Caco-2 (cell line): ENCODE measurements around the gene GPC6. TPM values are rescaled to one million over a fixed set of nuclear protein-coding genes. Genes with fewer than 3 reads are reported as not detected.

Experiments
- BruUV-seq: library from RNA; stranded (reverse); fragments of 400-500 nt; replicated peaks from 2 replicates; lab custom pipeline; 2021; lab: Mats Ljungman, UMichigan
- CTCF ChIA-PET: fragments of 300-600 bp; sonication (Branson Sonifier 250); formaldehyde crosslinking; loops from one replicate; lab custom pipeline; 2022; ENCODE audit warnings: antibody characterized with exemption; lab: Charles Lee
- POLR2A ChIA-PET: fragments of 300-600 bp; sonication (Branson Sonifier 250); formaldehyde crosslinking; loops from one replicate; lab custom pipeline; 2022; ENCODE audit warnings: antibody characterized with exemption; lab: Charles Lee
- DNase-seq, 2 experiments: peaks; one replicate each; pipeline versions ENCODE4 v3.0.0 to v3.0.0-alpha.2; 2020 to 2022
- H3K27me3 ChIP-seq: replicated peaks from 2 replicates; pipeline ENCODE4 v1.6.0; 2011; ENCODE audit warnings: low read length; ENCODE audit not compliant: control insufficient read depth, insufficient read depth
- H3K36me3 ChIP-seq: 2 replicates; pipeline ENCODE4 v1.5.1; 2011; ENCODE audit warnings: low read length; ENCODE audit not compliant: control insufficient read depth, insufficient read depth
- H3K4me1 ChIP-seq: fragments of 250-450 bp; sonication (Bioruptor Pico); 2 replicates; pipeline ENCODE4 v1.5.1; 2020; ENCODE audit warnings: mild to moderate bottlenecking
- H3K4me3 ChIP-seq: 2 replicates; pipeline ENCODE4 v1.5.1; 2011; ENCODE audit warnings: low read depth, mild to moderate bottlenecking, control low read depth, low read length
- H3K9me3 ChIP-seq: fragments of 250-450 bp; sonication (Bioruptor Pico); 2 replicates; pipeline ENCODE4 v1.5.1; 2020; ENCODE audit warnings: mild to moderate bottlenecking, moderate library complexity
- H3K27ac Mint-ChIP-seq: one replicate; pipeline ENCODE4 v1.8.0; 2022; ENCODE audit warnings: mixed read lengths; ENCODE audit not compliant: unreplicated experiment
- H3K27me3 Mint-ChIP-seq: one replicate; pipeline ENCODE4 v1.8.0; 2022; ENCODE audit warnings: mixed read lengths; ENCODE audit not compliant: insufficient read depth, unreplicated experiment
- H3K36me3 Mint-ChIP-seq: one replicate; pipeline ENCODE4 v1.8.0; 2022; ENCODE audit warnings: mild to moderate bottlenecking, mixed read lengths; ENCODE audit not compliant: insufficient read depth, unreplicated experiment
- H3K4me1 Mint-ChIP-seq: one replicate; pipeline ENCODE4 v1.8.0; 2022; ENCODE audit warnings: low read depth, mixed read lengths; ENCODE audit not compliant: unreplicated experiment
- H3K4me3 Mint-ChIP-seq: one replicate; pipeline ENCODE4 v1.8.0; 2022; ENCODE audit warnings: mild to moderate bottlenecking, moderate library complexity, mixed read lengths; ENCODE audit not compliant: unreplicated experiment
- H3K9me3 Mint-ChIP-seq: one replicate; pipeline ENCODE4 v1.8.0; 2022; ENCODE audit warnings: mixed read lengths; ENCODE audit not compliant: unreplicated experiment
- CTCF ChIP-seq, 2 experiments: fragments of 200-600 bp in 1 of 2; IDR thresholded peaks; 1 replicate in 1 of 2; 2 replicates in 1 of 2; pipeline versions ENCODE4 v1.5.1 to v1.8.0; 2011 to 2022; ENCODE audit warnings: antibody characterized with exemption in 1 of 2, control low read depth in 1 of 2, inconsistent platforms in 1 of 2, low read depth in 1 of 2, low read length in 1 of 2, mild to moderate bottlenecking in 1 of 2, moderate library complexity in 1 of 2; ENCODE audit not compliant: insufficient read depth in 1 of 2, severe bottlenecking in 1 of 2, unreplicated experiment in 1 of 2
- intact Hi-C: fragments of 100-400 bp; cut with micrococcal nuclease; formaldehyde crosslinking; loops from one replicate; pipeline ENCODE4 v1.10.0; 2022; ENCODE audit not compliant: unreplicated experiment
- total RNA-seq: library from RNA; stranded (reverse); gene quantifications from 2 replicates; pipeline ENCODE4 v1.2.3, GENCODE V29; 2022

GPC6 gene
- total RNA-seq, 1 experiment from 2014 or later = 0.16 TPM

- intact Hi-C loops = no loop called here
- no peaks in the 10 kb centered on the region for H3K9me3 ChIP-seq
- Mint-ChIP-seq H3K4me3 (no peak overlapping the region), H3K4me1 (no peaks in the 10 kb centered on the region), H3K36me3 (no peaks in the 10 kb centered on the region), H3K9me3 (no peaks in the 10 kb centered on the region), H3K27me3 (no peaks in the 10 kb centered on the region), H3K27ac (no peak overlapping the region)
- no peak overlapping the region for H3K4me3 ChIP-seq
- H3K27me3 ChIP-seq = no peaks in the 10 kb centered on the region; the same call in 1 of the 2 replicates
- BruUV-seq = no TSS peak
- no peaks in the 10 kb centered on the region for H3K36me3 ChIP-seq
- ChIA-PET POLR2A (no interaction called here), CTCF (no interaction called here)
- no peak for DNase-seq
- TF ChIP-seq CTCF (IDR thresholded peaks at IDR 0.05; ENCODE audit: insufficient read depth in 1 of 2, low read depth in 1 of 2, low read length in 1 of 2, severe bottlenecking in 1 of 2, unreplicated experiment in 1 of 2) = no peak
- no peaks in the 10 kb centered on the region for H3K4me1 ChIP-seq
These were observed 303.4 kb downstream of the GPC6 start for GRCh38 chr13:93529961-93530360.

GRCh38 chr13:93534181-93534700, 307.6 kb downstream of the GPC6 start:
- Mint-ChIP-seq H3K27ac (no peak overlapping the region), H3K36me3 (no peaks in the 10 kb centered on the region), H3K4me3 (no peak overlapping the region), H3K4me1 (no peaks in the 10 kb centered on the region), H3K9me3 (no peaks in the 10 kb centered on the region), H3K27me3 (no peaks in the 10 kb centered on the region)
- no peak overlapping the region for H3K4me3 ChIP-seq
- intact Hi-C loops = no loop called here
- no peak for DNase-seq
- ChIA-PET CTCF (interaction anchor here (0.6 kb wide), 1 partner anchor 1061 kb away, joined by 3 read pairs; no protein-coding TSS in a partner anchor), POLR2A (no interaction called here)
- H3K9me3 ChIP-seq = no peaks in the 10 kb centered on the region
- no TSS peak for BruUV-seq
- no peaks in the 10 kb centered on the region; the same call in 1 of the 2 replicates for H3K27me3 ChIP-seq
- no peak for TF ChIP-seq CTCF (IDR thresholded peaks at IDR 0.05; ENCODE audit: insufficient read depth in 1 of 2, low read depth in 1 of 2, low read length in 1 of 2, severe bottlenecking in 1 of 2, unreplicated experiment in 1 of 2)
- no peaks in the 10 kb centered on the region for H3K4me1 ChIP-seq
- H3K36me3 ChIP-seq = no peaks in the 10 kb centered on the region

- no peak overlapping the region for H3K4me3 Mint-ChIP-seq
- H3K4me1 Mint-ChIP-seq = no peaks in the 10 kb centered on the region
- no peaks in the 10 kb centered on the region for H3K9me3 Mint-ChIP-seq
- no peak for TF ChIP-seq CTCF (IDR thresholded peaks at IDR 0.05; ENCODE audit: insufficient read depth in 1 of 2, low read depth in 1 of 2, low read length in 1 of 2, severe bottlenecking in 1 of 2, unreplicated experiment in 1 of 2)
- no peaks in the 10 kb centered on the region for H3K36me3 Mint-ChIP-seq
- intact Hi-C loops = no loop called here
- no TSS peak for BruUV-seq
- no peak for DNase-seq
- CTCF ChIA-PET = interaction anchor here (0.6 kb wide), 1 partner anchor 1062 kb away, joined by 3 read pairs; no protein-coding TSS in a partner anchor
- Histone ChIP-seq H3K36me3 (no peaks in the 10 kb centered on the region), H3K27me3 (no peaks in the 10 kb centered on the region), H3K4me1 (no peaks in the 10 kb centered on the region), H3K4me3 (no peak overlapping the region), H3K9me3 (no peaks in the 10 kb centered on the region)
- H3K27me3 Mint-ChIP-seq = no peaks in the 10 kb centered on the region
- POLR2A ChIA-PET = no interaction called here
- no peak overlapping the region for H3K27ac Mint-ChIP-seq
These were observed 308.6 kb downstream of the GPC6 start for GRCh38 chr13:93535251-93535650.
